ENCODE data around the gene CCHCR1. TPM values are rescaled to one million over a fixed set of nuclear protein-coding genes. Genes with fewer than 3 reads are reported as not detected.

Gene CCHCR1
- polyA plus RNA-seq, 3 donors: 2.2 to 8.4 (median 2.8) TPM

DNA sequence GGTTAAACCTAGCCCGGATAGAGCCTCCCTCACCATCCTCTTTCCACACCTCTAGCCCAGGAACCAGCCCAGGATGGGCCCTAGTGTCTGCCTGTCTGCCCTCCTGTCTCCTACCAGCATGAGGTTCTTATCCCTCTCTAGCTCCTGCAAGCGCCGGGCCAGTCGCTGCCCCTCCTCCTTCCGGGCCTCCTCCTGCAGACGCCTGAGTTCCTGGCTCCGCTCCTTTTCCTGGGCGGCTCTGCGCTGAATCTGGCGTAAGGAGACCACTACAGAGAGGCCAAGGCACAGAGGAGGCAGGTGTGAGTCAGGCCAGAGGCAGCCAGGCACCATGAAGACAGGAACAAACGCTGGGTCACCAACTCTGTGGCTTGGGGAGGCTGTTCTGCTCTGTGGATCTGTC is 14.5 kb downstream of the CCHCR1 start:
- H3K79me2 ChIP-seq (ENCODE audit: insufficient read depth, low read length): no peaks in the 10 kb centered on the region
- Mint-ChIP-seq H3K4me1 (no peaks in the 10 kb centered on the region), H3K27me3 (ENCODE audit: low read depth in 3 of 3) (peaks cover 0 to 12% (median 2%) of the 10 kb centered on the region in 3 donors), H3K9me3 (no peaks in the 10 kb centered on the region), H3K4me3 (no peak overlapping the region), H3K36me3 (peaks cover 22 to 25% of the 10 kb centered on the region in 2 donors), H3K27ac (no peak overlapping the region)
- H3K27me3 ChIP-seq (ENCODE audit: control insufficient read depth in 2 of 2, insufficient read depth in 2 of 2, low read length in 2 of 2): no peaks in the 10 kb centered on the region
- H3K4me2 ChIP-seq (replicated peaks; ENCODE audit: extremely low read depth, low read length, poor library complexity, severe bottlenecking): no peak overlapping the region
- H2AFZ ChIP-seq (ENCODE audit: insufficient read depth, low read depth, low read length, poor library complexity, severe bottlenecking): no peak overlapping the region
- H3K27ac ChIP-seq (ENCODE audit: low read depth in 1 of 2, low read length in 2 of 2): no peak overlapping the region
- no peak overlapping the region for H3K4me3 ChIP-seq (replicated peaks in 1 of 3; ENCODE audit: low read depth in 2 of 3, low read length in 3 of 3)
- TF ChIP-seq, protein P1, sequence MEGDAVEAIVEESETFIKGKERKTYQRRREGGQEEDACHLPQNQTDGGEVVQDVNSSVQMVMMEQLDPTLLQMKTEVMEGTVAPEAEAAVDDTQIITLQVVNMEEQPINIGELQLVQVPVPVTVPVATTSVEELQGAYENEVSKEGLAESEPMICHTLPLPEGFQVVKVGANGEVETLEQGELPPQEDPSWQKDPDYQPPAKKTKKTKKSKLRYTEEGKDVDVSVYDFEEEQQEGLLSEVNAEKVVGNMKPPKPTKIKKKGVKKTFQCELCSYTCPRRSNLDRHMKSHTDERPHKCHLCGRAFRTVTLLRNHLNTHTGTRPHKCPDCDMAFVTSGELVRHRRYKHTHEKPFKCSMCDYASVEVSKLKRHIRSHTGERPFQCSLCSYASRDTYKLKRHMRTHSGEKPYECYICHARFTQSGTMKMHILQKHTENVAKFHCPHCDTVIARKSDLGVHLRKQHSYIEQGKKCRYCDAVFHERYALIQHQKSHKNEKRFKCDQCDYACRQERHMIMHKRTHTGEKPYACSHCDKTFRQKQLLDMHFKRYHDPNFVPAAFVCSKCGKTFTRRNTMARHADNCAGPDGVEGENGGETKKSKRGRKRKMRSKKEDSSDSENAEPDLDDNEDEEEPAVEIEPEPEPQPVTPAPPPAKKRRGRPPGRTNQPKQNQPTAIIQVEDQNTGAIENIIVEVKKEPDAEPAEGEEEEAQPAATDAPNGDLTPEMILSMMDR (IDR thresholded peaks at IDR 0.05): no peak
- H3K9ac ChIP-seq (ENCODE audit: insufficient read depth, low read length, poor library complexity, severe bottlenecking): no peak overlapping the region
- DNase-seq: no peak
- intact Hi-C loops (cut with micrococcal nuclease): no loop called here
- WGBS (ENCODE audit: insufficient coverage): 92% methylated on average over 9 of the region's 11 CpGs
- no peaks in the 10 kb centered on the region for H4K20me1 ChIP-seq (ENCODE audit: insufficient read depth, low read length)
- H3K4me1 ChIP-seq (ENCODE audit: control insufficient read depth in 1 of 2, insufficient read depth in 2 of 2, low read length in 2 of 2): no peaks in the 10 kb centered on the region
- peaks cover 15 to 30% of the 10 kb centered on the region in 2 donors for H3K36me3 ChIP-seq (replicated peaks in 1 of 2; ENCODE audit: control insufficient read depth in 1 of 2, insufficient read depth in 2 of 2, low read length in 2 of 2)
- H3K9me3 ChIP-seq (replicated peaks in 1 of 2; ENCODE audit: control insufficient read depth in 1 of 2, insufficient read depth in 1 of 2, low read length in 2 of 2): no peaks in the 10 kb centered on the region

DNA sequence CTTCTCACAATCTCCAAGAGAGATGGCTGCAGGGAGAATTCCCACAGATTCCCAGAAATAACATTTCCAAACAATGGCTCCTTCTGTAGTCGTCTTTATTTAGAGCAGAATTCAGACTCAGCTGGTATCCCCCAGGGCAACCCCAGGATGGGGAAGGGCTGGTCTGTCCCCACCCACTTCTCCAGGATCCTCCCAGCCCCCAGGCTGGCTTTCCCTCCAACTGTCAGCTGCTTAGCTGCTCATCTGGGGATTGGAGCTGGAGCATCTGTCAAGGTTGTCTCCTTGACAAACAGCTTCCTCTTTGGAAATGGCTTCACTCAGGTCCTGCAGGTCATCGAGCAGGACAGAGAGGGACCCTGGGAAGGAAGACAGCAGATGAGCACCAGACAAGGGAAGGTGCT is 15.2 kb downstream of the CCHCR1 start:
- H3K27ac ChIP-seq (ENCODE audit: low read depth in 1 of 2, low read length in 2 of 2): no peak overlapping the region
- peaks cover 6% of the 10 kb centered on the region for H3K4me1 Mint-ChIP-seq
- no peak overlapping the region for H3K4me3 Mint-ChIP-seq
- H3K27me3 Mint-ChIP-seq (ENCODE audit: low read depth in 3 of 3): peaks cover 0 to 13% (median 2%) of the 10 kb centered on the region in 3 donors
- 94% methylated on average over 2 of the region's 2 CpGs for whole genome bisulfite sequencing (ENCODE audit: insufficient coverage)
- TF ChIP-seq, protein P1 (IDR thresholded peaks at IDR 0.05): no peak
- peaks cover 15 to 30% of the 10 kb centered on the region in 2 donors for H3K36me3 ChIP-seq (replicated peaks in 1 of 2; ENCODE audit: control insufficient read depth in 1 of 2, insufficient read depth in 2 of 2, low read length in 2 of 2)
- no peaks in the 10 kb centered on the region for H3K9me3 Mint-ChIP-seq
- H3K9me3 ChIP-seq (replicated peaks in 1 of 2; ENCODE audit: control insufficient read depth in 1 of 2, insufficient read depth in 1 of 2, low read length in 2 of 2): no peaks in the 10 kb centered on the region
- no peak overlapping the region for H3K9ac ChIP-seq (ENCODE audit: insufficient read depth, low read length, poor library complexity, severe bottlenecking)
- peaks cover 0 to 3% of the 10 kb centered on the region in 2 donors for H3K27me3 ChIP-seq (ENCODE audit: control insufficient read depth in 2 of 2, insufficient read depth in 2 of 2, low read length in 2 of 2)
- H3K79me2 ChIP-seq (ENCODE audit: insufficient read depth, low read length): no peaks in the 10 kb centered on the region
- no peaks in the 10 kb centered on the region for H4K20me1 ChIP-seq (ENCODE audit: insufficient read depth, low read length)
- H3K4me1 ChIP-seq (ENCODE audit: control insufficient read depth in 1 of 2, insufficient read depth in 2 of 2, low read length in 2 of 2): peaks cover 0 to 6% of the 10 kb centered on the region in 2 donors
- H3K4me3 ChIP-seq (replicated peaks in 1 of 3; ENCODE audit: low read depth in 2 of 3, low read length in 3 of 3): no peak overlapping the region
- no peak for DNase-seq
- H3K4me2 ChIP-seq (replicated peaks; ENCODE audit: extremely low read depth, low read length, poor library complexity, severe bottlenecking): no peak overlapping the region
- intact Hi-C loops (cut with micrococcal nuclease): no loop called here
- peak overlapping the region in 1 of 7 donors; percentile 6 for H3K27ac Mint-ChIP-seq
- H3K36me3 Mint-ChIP-seq: peaks cover 22 to 25% of the 10 kb centered on the region in 2 donors
- no peak overlapping the region for H2AFZ ChIP-seq (ENCODE audit: insufficient read depth, low read depth, low read length, poor library complexity, severe bottlenecking)
